SU-DHL-6 (cell line): ENCODE results near the gene SOBP.

Experiments
- H2AFZ ChIP-seq: fragments of 200-600 bp; sonication (generic); 2 replicates; pipeline ENCODE4 v1.6.1; 2014; ENCODE audit warnings: low read depth, mild to moderate bottlenecking, moderate library complexity, mixed read lengths, antibody characterized with exemption, low read length; ENCODE audit not compliant: severe bottlenecking
- H3F3A ChIP-seq: fragments of 200-600 bp; shearing (Covaris generic); 2 replicates; pipeline ENCODE4 v1.6.0; 2016; ENCODE audit warnings: antibody characterized with exemption, mild to moderate bottlenecking; ENCODE audit not compliant: insufficient read depth
- H3K27ac ChIP-seq: fragments of 200-600 bp; sonication (generic); 2 replicates; pipeline ENCODE4 v1.5.1; 2016; ENCODE audit warnings: low read depth, mild to moderate bottlenecking, low read length, moderate library complexity, mixed read lengths
- H3K27me3 ChIP-seq: fragments of 200-600 bp; sonication (generic), shearing (Covaris generic); 2 replicates; pipeline ENCODE4 v1.6.0; 2014; ENCODE audit warnings: mild to moderate bottlenecking, low read length
- H3K36me3 ChIP-seq: fragments of 200-600 bp; sonication (generic); 2 replicates; pipeline ENCODE4 v1.6.1; 2014; ENCODE audit warnings: mild to moderate bottlenecking, low read length, mixed read lengths
- H3K4me2 ChIP-seq: fragments of 300-600, 200-600 bp; shearing (Covaris generic), sonication (generic); 2 replicates; pipeline ENCODE4 v1.6.0; 2014; ENCODE audit warnings: low read length, low read depth, mild to moderate bottlenecking; ENCODE audit not compliant: poor library complexity, severe bottlenecking
- H3K4me3 ChIP-seq: fragments of 200-600 bp; sonication (generic); 2 replicates; pipeline ENCODE4 v1.5.1; 2014; ENCODE audit warnings: antibody characterized with exemption, low read length, mild to moderate bottlenecking, mixed read lengths; ENCODE audit not compliant: insufficient read depth, poor library complexity, severe bottlenecking
- H3K79me2 ChIP-seq: fragments of 200-600 bp; sonication (generic); 2 replicates; pipeline ENCODE4 v1.6.1; 2014; ENCODE audit warnings: mild to moderate bottlenecking, low read length, moderate library complexity; ENCODE audit not compliant: insufficient read depth
- H3K9ac ChIP-seq: fragments of 200-600 bp; sonication (generic); 2 replicates; pipeline ENCODE4 v1.7.0; 2014; ENCODE audit warnings: mild to moderate bottlenecking, low read length
- H3K9me2 ChIP-seq: fragments of 200-600 bp; sonication (generic); replicated peaks from 2 replicates; pipeline ENCODE4 v1.6.1; 2014; ENCODE audit warnings: low read length; ENCODE audit not compliant: insufficient read depth
- H3K9me3 ChIP-seq: fragments of 200-600 bp; sonication (generic); 2 replicates; pipeline ENCODE4 v1.6.1; 2014; ENCODE audit warnings: low read length, mixed read lengths; ENCODE audit not compliant: insufficient read depth
- H4K20me1 ChIP-seq: fragments of 200-600 bp; sonication (generic); 2 replicates; pipeline ENCODE4 v1.6.1; 2014; ENCODE audit warnings: low read depth, mild to moderate bottlenecking, antibody characterized with exemption, low read length, moderate library complexity, mixed read lengths
- EZH2phosphoT487 ChIP-seq: fragments of 200-600 bp; sonication (generic), shearing (Covaris generic); conservative IDR thresholded peaks from 2 replicates; pipeline ENCODE4 v1.6.1; 2018; ENCODE audit warnings: mild to moderate bottlenecking, antibody characterized with exemption, low read length, moderate library complexity, mixed read lengths
- TF ChIP-seq, protein P1 (sequence below): fragments of 200-600 bp; sonication (generic); IDR thresholded peaks from one replicate; pipeline ENCODE4 v1.5.1; 2017; ENCODE audit warnings: antibody characterized with exemption, mild to moderate bottlenecking, low read length, moderate library complexity; ENCODE audit not compliant: insufficient read depth, poor library complexity, severe bottlenecking

SOBP gene

GRCh38 chr6:107560657-107561056, 70.7 kb downstream of the SOBP start:
- no peaks in the 10 kb centered on the region for H3K27me3 ChIP-seq
- H3K27ac ChIP-seq = no peak overlapping the region
- H3K9me3 ChIP-seq = no peaks in the 10 kb centered on the region
- H3K36me3 ChIP-seq = peaks cover 3% of the 10 kb centered on the region; the same call in 1 of the 2 replicates
- no peak overlapping the region for H3K4me2 ChIP-seq
- no peak for TF ChIP-seq EZH2phosphoT487
- TF ChIP-seq, protein P1, sequence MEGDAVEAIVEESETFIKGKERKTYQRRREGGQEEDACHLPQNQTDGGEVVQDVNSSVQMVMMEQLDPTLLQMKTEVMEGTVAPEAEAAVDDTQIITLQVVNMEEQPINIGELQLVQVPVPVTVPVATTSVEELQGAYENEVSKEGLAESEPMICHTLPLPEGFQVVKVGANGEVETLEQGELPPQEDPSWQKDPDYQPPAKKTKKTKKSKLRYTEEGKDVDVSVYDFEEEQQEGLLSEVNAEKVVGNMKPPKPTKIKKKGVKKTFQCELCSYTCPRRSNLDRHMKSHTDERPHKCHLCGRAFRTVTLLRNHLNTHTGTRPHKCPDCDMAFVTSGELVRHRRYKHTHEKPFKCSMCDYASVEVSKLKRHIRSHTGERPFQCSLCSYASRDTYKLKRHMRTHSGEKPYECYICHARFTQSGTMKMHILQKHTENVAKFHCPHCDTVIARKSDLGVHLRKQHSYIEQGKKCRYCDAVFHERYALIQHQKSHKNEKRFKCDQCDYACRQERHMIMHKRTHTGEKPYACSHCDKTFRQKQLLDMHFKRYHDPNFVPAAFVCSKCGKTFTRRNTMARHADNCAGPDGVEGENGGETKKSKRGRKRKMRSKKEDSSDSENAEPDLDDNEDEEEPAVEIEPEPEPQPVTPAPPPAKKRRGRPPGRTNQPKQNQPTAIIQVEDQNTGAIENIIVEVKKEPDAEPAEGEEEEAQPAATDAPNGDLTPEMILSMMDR = no peak
- no peak overlapping the region for H3K4me3 ChIP-seq
- no peak overlapping the region for H2AFZ ChIP-seq
- H3K79me2 ChIP-seq = no peaks in the 10 kb centered on the region; the same call in 1 of the 2 replicates
- H3K9ac ChIP-seq = no peak overlapping the region
- no peaks in the 10 kb centered on the region for H3K9me2 ChIP-seq
- no peaks in the 10 kb centered on the region for H4K20me1 ChIP-seq
- H3F3A ChIP-seq = no peaks in the 10 kb centered on the region

- Histone ChIP-seq H3K9ac (no peak overlapping the region), H3F3A (no peaks in the 10 kb centered on the region), H3K9me3 (no peaks in the 10 kb centered on the region), H2AFZ (no peak overlapping the region), H3K4me2 (no peak overlapping the region), H3K27me3 (no peaks in the 10 kb centered on the region), H3K36me3 (peaks cover 3% of the 10 kb centered on the region; the same call in 1 of the 2 replicates), H3K9me2 (no peaks in the 10 kb centered on the region), H3K4me3 (no peak overlapping the region), H4K20me1 (no peaks in the 10 kb centered on the region), H3K79me2 (no peaks in the 10 kb centered on the region; the same call in 1 of the 2 replicates), H3K27ac (no peak overlapping the region)
- no peak for TF ChIP-seq EZH2phosphoT487
- TF ChIP-seq, protein P1 = no peak
Observed at GRCh38 chr6:107561306-107561705, 71.4 kb downstream of the SOBP start.

DNA sequence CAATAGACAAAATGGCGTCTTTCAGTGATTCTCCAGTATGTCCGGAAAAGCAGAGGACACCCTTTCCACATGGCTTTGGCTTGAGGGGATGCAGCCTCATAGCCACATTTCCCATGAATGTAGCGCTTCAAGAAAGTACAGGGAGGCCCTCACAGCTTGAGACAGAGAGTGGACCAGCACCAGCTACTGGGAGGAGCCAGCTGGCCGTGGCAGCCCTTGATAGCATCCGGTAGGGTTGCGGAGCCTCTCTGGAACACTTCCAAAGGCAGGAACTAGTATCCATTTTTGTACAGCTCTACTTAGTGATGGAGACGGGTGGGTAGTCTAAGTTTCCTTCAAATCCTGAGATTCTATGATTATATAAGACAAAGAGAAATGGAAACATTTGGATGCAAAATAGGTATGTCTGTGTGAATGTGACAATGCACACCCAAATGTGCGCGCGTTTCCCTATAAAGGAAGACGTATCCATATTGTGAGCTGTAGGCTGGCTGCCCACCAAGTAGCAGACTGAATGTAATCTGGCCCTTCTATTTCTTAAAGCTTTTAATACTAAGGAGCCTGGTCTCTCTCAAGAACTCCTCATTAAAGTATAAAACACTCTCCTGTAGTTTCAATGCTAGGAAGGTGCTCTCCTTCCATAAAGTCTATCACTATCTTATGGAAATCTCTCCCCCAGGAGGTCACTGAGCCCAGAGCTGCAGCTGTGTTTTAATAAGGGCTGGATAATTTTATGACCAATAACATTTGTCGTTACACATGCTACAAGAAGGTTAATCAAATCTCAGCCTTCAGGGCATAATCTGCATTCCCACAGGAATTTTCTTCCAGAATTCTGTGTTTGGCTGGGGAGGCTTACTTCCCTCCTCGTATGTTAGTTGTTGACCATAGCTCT, 74.0 kb downstream of the SOBP start:
- H3K79me2 ChIP-seq = peaks cover 3% of the 10 kb centered on the region; the same call in 1 of the 2 replicates
- H3K4me3 ChIP-seq = no peak overlapping the region
- H3K9me3 ChIP-seq = no peaks in the 10 kb centered on the region
- peaks cover 4% of the 10 kb centered on the region; the same call in 1 of the 2 replicates for H3K36me3 ChIP-seq
- H3K27me3 ChIP-seq = no peaks in the 10 kb centered on the region
- H2AFZ ChIP-seq = no peak overlapping the region
- H4K20me1 ChIP-seq = no peaks in the 10 kb centered on the region
- no peaks in the 10 kb centered on the region for H3F3A ChIP-seq
- no peaks in the 10 kb centered on the region for H3K9me2 ChIP-seq
- H3K9ac ChIP-seq = no peak overlapping the region
- no peak overlapping the region for H3K27ac ChIP-seq
- TF ChIP-seq, protein P1 = no peak
- TF ChIP-seq EZH2phosphoT487 = no peak
- H3K4me2 ChIP-seq = no peak overlapping the region
